GM18498 (cell line): ENCODE data around the gene SMARCD2.
"Not testable (repeated sequence)": the region's sequence is repeated elsewhere in the genome, so short reads cannot be mapped to it uniquely, and the experiment has no call there.

ENCODE experiments used
- ATAC-seq: cut with Tn5 transposase; IDR thresholded peaks from one replicate; pipeline ENCODE4 v1.9.1; 2021; ENCODE audit warnings: mild to moderate bottlenecking, moderate library complexity; ENCODE audit not compliant: unreplicated experiment

SMARCD2 gene

DNA sequence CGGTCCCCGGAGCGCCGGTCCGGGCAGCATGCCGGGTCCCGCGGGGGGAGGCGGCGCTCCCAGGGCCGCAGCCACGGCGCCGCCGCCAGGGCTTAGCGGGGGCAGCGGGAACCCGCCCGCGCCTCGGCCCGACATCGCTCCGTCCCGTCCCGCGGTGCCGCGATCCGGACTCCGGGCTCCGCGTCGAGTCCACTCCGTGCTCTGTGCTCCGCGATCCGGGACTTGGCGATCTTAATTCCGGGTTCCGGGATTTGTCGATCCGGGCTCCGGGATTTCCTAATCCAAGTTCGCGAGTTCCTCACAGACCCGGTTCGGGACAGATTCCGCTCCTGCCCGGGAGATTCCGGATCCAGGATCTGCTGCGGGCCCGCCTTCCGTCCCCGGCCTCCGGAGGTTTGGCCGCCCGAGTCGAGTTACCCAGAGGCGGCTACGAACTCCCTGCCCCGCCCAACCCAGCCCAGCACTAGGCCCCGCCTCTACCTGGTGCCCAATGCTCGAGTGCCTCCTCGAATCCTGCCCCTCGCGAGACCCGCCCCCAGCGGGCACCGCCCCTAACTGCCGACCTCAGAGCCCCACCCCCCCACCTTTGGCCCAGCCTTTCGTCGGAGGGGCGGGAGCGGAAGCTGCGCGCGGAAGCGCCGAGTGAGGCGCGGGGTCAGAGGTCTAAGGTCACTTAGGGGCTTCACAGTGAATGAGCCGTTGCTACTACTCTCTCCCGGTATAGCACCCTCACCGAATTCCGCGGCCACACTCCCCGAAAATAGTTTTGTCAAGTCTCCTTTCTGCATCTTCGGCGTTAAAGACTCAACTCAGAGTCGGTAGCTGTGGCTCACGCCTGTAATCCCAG, at the start of gene SMARCD2:
SMARCD2 (minus strand) TSS at position 146 of the 847 bp plus-strand sequence; CDS start at position 135, 11 bp downstream.
- peak; percentile 84 for ATAC-seq

DNA sequence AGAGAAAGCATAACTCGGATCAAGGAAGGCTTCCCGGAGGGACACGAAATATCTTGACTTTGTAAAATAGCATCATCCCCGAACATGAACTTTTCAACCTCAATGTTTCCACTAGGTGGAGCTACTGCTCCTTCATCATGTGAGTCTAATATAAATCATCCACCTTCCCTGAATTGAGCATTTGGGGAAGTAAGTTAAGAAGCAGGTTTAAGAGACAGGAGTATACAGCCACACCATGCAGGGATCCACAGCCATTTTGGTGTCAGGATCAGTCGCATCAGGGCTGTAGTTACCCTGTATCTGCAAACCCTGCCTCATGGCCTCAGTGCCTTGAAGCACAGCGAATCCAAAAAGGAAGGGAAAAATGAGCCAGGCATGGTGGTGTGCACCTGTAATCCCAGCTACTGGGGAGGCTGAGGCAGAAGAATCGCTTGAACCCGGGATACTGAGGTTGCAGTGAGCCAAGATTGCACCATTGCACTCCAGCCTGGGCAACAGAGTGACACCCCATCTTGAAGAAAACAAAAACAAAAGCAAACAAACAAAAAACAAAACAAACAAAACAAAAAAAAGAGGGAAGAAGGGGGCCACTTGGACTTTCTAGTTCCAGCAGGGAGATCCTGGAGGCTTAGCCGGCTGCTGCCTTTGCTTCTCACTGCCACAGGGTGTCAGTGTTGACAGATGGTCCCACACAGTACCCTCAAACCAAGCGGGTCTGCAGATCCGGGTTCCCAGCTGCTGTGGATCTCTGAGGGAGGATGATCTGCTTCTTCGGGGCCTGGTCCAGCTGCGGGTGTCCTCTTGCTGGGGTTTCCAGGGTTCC, 46.8 kb upstream of the SMARCD2 start:
- not testable (repeated sequence) for ATAC-seq

DNA sequence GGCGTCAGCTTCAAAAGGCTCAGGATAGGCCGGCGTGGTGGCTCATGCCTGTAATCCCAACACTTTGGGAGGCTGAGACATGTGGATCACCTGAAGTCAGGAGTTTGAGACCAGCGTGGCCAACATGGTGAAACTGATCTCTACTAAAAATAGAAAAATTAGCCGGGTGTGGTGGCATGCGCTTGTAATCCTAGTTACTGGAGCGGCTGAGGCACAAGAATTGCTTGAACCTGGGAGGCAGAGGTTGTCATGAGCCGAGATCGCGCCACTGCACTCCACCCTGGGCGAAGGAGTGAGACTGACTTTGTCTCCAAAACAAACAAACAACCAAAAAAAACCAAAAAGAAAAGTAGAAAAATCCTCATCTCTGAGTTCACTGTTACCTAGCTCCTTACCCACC, 42.6 kb upstream of the SMARCD2 start:
- ATAC-seq, result not testable (repeated sequence)

DNA sequence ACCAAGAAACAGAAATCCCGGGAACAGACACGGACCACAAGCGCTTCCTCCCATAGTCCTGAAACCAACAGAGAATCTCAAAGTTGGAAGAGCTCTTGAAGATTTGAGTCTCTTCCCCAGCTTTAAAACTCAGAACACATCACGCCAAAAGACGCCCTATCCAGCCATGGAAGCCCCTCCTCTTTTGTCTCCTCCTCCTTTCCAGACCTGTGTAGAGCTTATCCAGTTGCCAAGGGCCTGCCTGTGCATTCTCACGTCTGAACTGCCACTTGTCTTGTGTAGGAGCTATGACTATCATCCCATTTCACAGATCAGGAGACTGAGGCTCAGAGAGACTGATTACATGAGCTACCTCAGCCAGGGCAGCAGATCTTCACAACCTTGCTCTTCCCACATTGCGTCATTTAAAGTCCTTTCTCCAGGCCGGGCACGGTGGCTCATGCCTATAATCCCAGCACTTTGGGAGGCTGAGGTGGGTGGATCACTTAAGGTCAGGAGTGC, 40.2 kb upstream of the SMARCD2 start:
- not testable (repeated sequence) for ATAC-seq

- no peak for ATAC-seq
Measured at GRCh38 chr17:63881935-63882601, 39.6 kb upstream of the SMARCD2 start, which contains the start of gene GH2. Gene GH2 (minus strand): TSS chr17:63881944. CDS start chr17:63881801, 143 bp downstream.

DNA sequence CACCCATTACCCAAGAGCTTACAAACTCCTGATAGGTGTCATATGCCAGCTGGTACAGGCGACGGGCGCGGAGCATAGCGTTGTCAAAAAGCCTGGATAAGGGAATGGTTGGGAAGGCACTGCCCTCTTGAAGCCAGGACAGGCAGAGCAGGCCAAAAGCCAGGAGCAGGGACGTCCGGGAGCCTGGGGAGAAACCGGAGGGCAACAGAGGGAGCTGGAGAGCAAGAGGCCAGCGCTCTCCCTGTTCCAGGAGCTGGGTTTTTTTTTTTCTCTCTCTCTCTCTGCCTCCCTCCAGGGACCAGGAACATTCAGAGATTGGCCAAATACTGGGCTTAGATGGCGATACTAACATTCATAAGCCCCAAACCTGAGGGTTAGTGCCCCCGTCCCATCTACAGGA, 38.9 kb upstream of the SMARCD2 start:
- ATAC-seq, result not testable (repeated sequence)

GRCh38 chr17:63880706-63881105, 38.2 kb upstream of the SMARCD2 start:
- no peak for ATAC-seq

DNA sequence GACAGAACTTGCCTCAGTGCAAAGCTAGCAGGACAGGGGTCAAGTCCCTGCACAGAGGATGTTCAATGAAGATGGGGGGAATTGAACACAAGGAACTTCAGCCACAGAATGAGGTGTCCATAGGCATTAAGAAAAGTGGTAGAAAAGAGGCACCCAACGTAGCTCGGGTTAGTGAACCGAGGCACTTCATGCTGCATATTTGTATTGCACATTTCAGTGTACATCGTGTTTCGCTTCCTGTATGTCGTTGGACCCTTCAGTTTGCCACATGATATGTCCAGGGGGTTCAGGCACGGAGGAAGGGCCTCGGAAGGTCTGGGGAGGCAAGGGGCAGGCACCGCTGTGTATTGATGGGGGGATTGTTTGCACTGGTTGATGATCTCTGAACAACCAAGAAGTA, 35.9 kb upstream of the SMARCD2 start:
- ATAC-seq, result not testable (repeated sequence)

DNA sequence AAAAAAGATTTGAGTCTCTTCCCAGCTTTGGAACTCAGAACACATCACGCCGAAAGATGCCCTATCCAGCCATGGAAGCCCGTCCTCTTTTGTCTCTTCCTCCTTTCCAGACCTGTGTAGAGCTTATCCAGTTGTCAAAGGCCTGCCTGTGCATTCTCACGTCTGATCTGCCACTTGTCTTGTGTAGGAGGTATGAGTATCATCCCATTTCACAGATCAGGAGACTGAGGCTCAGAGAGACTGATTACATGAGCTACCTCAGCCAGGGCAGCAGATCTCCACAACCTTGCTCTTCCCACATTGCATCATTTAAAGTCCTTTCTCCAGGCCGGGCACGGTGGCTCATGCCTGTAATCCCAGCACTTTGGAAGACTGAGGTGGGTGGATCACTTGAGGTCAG, 32.2 kb upstream of the SMARCD2 start:
- not testable (repeated sequence) for ATAC-seq

DNA sequence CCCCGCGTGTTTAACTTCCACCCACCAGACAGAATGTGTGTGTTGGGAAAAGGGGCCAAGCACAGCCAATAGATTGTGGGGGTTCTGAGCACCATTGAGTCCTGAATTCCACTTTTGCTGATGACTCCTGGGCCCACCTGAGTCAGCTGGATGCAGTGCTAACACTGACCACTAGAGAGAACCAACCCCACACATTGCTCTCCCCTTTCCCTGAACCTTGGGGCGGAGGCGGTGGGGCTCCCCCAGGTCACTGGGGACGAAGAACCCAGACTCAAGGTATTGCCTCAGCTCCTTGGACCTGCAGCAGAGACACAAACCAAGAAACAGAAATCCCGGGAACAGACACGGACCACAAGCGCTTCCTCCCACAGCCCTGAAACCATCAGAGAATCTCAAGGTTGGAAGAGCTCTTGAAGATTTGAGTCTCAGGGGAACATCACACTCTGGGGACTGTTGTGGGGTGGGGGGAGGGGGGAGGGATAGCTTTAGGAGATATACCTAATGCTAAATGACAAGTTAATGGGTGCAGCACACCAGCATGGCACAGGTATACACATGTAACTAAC, 31.7 kb upstream of the SMARCD2 start:
- ATAC-seq, result not testable (repeated sequence)

GRCh38 chr17:63873577-63873976, 31.1 kb upstream of the SMARCD2 start, which contains the start of gene CSH2:
Gene CSH2 (minus strand): TSS chr17:63873677. CDS start chr17:63873614, 63 bp downstream.
- not testable (repeated sequence) for ATAC-seq

GRCh38 chr17:63871646-63872365, 29.3 kb upstream of the SMARCD2 start:
- ATAC-seq, result not testable (repeated sequence)

DNA sequence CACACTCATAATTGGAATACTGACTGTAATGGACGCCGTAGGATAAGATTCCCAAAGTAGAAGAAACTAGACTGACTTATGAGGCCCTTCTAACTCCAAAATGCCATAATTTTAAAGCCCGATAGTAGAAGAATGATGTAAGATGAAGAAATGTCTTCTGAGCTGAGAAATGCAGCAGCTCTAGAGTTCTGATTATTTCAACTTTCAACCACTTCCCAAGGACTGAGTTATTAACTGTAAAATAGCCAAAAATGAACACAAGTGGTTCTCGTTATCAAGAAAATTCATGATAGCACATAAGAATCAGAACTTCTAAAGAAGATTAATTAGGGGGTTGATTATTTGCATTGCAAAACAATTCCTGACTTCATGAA, 27.8 kb upstream of the SMARCD2 start:
- not testable (repeated sequence) for ATAC-seq

GRCh38 chr17:63869491-63870291, 27.2 kb upstream of the SMARCD2 start:
- ATAC-seq, result not testable (repeated sequence)

GRCh38 chr17:63866625-63867024, 24.1 kb upstream of the SMARCD2 start:
- not testable (repeated sequence) for ATAC-seq

DNA sequence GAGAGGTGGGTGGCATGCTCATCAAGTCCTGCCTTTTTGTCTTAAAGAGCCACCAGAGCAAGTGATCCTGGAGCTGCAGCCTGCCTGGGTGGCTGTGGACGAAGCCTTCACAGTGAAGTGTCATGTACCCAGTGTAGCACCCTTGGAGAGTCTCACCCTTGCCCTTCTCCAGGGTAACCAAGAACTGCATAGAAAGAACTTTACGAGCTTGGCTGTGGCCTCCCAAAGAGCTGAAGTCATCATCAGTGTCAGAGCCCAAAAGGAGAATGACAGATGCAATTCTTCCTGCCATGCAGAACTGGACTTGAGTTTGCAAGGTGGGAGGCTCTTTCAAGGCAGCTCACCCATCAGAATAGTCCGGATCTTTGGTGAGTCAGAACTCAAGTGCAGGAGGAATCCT, 16.8 kb upstream of the SMARCD2 start:
- no peak for ATAC-seq

DNA sequence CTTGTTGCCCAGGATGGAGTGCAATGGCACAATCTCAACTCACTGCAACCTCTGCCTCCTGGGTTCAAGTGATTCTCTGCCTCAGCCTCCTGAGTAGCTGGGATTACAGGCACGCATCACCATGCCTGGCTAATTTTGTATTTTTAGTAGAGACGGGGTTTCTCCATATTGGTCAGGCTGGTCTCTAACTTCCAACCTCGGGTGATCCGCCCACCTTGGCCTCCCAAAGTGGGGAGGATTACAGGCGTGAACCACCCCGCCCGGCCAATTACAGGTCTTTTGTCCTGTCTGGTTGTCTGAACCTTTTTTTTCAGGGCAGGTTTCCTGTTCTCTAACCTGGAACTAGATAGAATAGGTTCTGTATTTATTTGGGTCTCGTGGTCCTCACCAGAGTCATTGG, 13.9 kb upstream of the SMARCD2 start:
- not testable (repeated sequence) for ATAC-seq

DNA sequence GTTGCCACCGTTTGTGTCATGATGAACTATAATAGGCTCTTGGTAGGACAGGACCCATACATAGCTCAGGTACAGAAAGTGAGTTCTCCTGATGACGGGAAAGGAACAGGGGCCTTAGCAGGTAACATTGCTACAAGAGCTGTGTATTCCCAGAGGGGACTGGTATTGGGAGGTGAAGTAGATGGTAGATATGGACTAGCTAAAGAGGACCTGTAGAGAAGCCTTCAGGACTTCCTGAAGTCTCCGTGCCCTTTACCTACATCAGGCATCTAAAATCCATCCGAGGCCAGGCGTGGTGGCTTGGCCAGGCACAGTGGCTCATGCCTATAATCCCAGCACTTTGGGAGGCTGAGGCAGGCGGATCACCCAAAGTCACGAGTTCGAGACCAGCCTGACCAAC, 12.7 kb upstream of the SMARCD2 start:
- no peak for ATAC-seq

DNA sequence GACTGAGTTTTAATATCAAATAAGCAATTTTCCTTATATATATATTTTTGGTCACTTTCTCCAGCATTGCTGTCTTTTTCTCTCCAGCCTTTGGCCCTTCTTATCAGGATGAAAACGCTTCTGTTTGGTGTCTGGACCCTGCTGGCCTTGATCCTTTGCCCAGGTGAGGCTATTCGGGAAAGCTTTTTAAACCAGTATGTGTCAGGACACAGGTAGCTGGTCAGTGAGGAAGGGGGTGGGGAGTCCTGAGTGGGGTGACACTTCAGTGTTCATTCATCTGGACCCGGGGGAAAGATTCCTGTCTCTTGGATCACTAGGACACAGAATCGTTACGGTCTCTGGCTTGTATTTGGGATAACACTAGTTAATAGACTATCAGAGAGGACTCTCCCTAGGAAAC, 12.2 kb upstream of the SMARCD2 start:
- ATAC-seq, result no peak
